Hepatocyte (in vitro differentiated cells): ENCODE results near the gene OXSM.

Experiments
- CTCF ChIP-seq: fragments of 200-600 bp; sonication (generic); IDR thresholded peaks from 2 replicates; pipeline ENCODE4 v1.5.1; 2016; ENCODE audit warnings: antibody characterized with exemption, mild to moderate bottlenecking; ENCODE audit not compliant: poor library complexity
- EZH2 ChIP-seq: fragments of 200-600 bp; sonication (generic); IDR thresholded peaks from 2 replicates; pipeline ENCODE4 v1.6.1; 2016; ENCODE audit warnings: antibody characterized with exemption, mild to moderate bottlenecking, borderline replicate concordance

DNA sequence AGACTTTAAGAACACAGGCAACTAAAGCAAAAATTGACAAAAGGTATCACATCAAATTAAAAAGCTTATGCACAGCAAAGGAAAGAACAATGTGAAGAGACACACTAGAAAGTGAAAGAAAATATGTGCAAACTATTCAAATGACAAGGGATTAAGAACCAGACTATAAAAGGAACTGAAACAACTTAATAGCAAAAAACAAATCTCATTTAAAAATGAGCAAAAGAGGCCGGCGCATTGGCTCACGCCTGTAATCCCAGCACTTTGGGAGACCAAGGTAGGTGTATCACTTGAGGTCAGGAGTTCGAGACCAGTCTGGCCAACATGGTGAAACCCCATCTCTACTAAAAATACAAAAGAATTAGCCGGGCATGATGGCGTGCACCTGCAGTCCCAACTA is 21.0 kb upstream of the OXSM start:
- no peak for TF ChIP-seq CTCF
- no peak for TF ChIP-seq EZH2
